HUES64 (cell line): ENCODE results near the gene ALKBH8.
"Not testable (repeated sequence)": the region's sequence is repeated elsewhere in the genome, so short reads cannot be mapped to it uniquely, and the experiment has no call there.

Experiments
- H3K27ac ChIP-seq: 2 replicates; pipeline ENCODE4 v1.7.0; 2013; ENCODE audit warnings: low read depth, low read length, inconsistent platforms
- H3K27me3 ChIP-seq: 2 replicates; pipeline ENCODE4 v1.6.1; 2013; ENCODE audit warnings: mild to moderate bottlenecking, low read length; ENCODE audit not compliant: insufficient read depth
- H3K36me3 ChIP-seq: 2 replicates; pipeline ENCODE4 v1.6.1; 2013; ENCODE audit warnings: mild to moderate bottlenecking, low read length; ENCODE audit not compliant: insufficient read depth
- H3K4me1 ChIP-seq: 2 replicates; pipeline ENCODE4 v1.6.1; 2013; ENCODE audit warnings: mild to moderate bottlenecking, low read length, moderate library complexity; ENCODE audit not compliant: insufficient read depth
- H3K4me3 ChIP-seq: 2 replicates; pipeline ENCODE4 v1.5.1; 2013; ENCODE audit warnings: mild to moderate bottlenecking, low read length, moderate library complexity
- H3K9ac ChIP-seq: 2 replicates; pipeline ENCODE4 v1.6.1; 2013; ENCODE audit warnings: mild to moderate bottlenecking, low read depth, low read length
- H3K9me3 ChIP-seq: 2 replicates; pipeline ENCODE4 v1.6.1; 2013; ENCODE audit warnings: low read depth, low read length; ENCODE audit not compliant: insufficient read depth
- WGBS: fragments of 150-250, 120-280 bp; methylation state at CpG from one replicate; pipeline ENCODE4 v1.1.7; 2013; ENCODE audit warnings: missing lambda C conversion rate; 5-methylcytosine and 5-hydroxymethylcytosine counted together

The ALKBH8 gene

GRCh38 chr11:107501713-107502112 is 63.8 kb downstream of the ALKBH8 start:
- 93% methylated on average over 1 of the region's 1 CpG for WGBS
- Histone ChIP-seq H3K9ac (no peak overlapping the region), H3K4me3 (no peak overlapping the region), H3K27me3 (no peaks in the 10 kb centered on the region), H3K36me3 (peaks cover 44% of the 10 kb centered on the region), H3K9me3 (peaks cover 24% of the 10 kb centered on the region), H3K27ac (no peak overlapping the region), H3K4me1 (no peaks in the 10 kb centered on the region)

DNA sequence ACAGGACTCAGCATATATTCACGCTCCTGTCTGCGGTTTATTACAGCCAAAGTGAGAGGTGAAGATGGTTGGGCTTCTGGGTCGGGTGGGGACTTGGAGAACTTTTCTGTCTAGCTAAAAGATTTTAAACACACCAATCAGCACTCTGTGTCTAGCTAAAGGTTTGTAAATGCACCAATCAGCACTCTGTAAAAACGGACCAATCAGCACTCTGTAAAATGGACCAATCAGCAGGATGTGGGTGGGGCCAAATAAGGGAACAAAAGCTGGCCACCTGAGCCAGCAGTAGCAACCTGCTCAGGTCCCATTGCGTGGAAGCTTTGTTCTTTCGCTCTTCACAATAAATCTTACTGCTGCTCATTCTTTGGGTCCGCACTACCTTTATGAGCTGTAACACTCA is 68.2 kb downstream of the ALKBH8 start:
- not testable (repeated sequence) for H3K27me3 ChIP-seq, H3K4me1 ChIP-seq, H3K9ac ChIP-seq, H3K4me3 ChIP-seq, H3K27ac ChIP-seq
- WGBS, result 97% methylated on average over 7 of the region's 7 CpGs
- Histone ChIP-seq H3K36me3 (peaks cover 14% of the 10 kb centered on the region), H3K9me3 (peaks cover 18% of the 10 kb centered on the region)

- peaks cover 5% of the 10 kb centered on the region; the same call in 1 of the 2 replicates for H3K9me3 ChIP-seq
- WGBS, result 86% methylated on average over 4 of the region's 4 CpGs
- no peak overlapping the region for H3K9ac ChIP-seq
- H3K36me3 ChIP-seq, result peaks cover 2% of the 10 kb centered on the region; the same call in 1 of the 2 replicates
- no peaks in the 10 kb centered on the region for H3K27me3 ChIP-seq
- H3K4me3 ChIP-seq, result no peak overlapping the region
- no peak overlapping the region for H3K27ac ChIP-seq
- no peaks in the 10 kb centered on the region for H3K4me1 ChIP-seq
Measured at GRCh38 chr11:107496011-107496410, 69.5 kb downstream of the ALKBH8 start.

DNA sequence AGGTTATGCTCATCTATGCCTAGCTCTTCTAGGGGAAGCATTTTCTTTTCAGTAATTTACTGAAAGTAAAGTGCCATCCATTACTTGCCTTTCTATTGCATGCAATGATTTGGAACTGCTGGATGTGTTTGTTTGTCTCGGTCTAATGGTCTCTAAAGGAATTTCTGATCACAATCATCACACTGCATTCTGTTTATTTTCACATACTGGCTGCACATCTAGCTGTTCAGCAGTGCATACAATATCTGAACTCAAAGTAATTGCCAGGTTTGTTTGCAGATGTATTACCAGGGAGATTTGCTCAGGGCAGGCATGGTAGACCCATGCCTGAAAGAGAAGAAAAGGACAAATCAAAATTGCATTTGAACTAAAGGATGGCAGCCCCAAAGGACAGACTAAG is 71.5 kb downstream of the ALKBH8 start:
- WGBS, result no CpG with 5 or more reads among the region's 1 CpG
- Histone ChIP-seq H3K36me3 (no peaks in the 10 kb centered on the region), H3K4me3 (no peak overlapping the region), H3K9me3 (no peaks in the 10 kb centered on the region), H3K4me1 (no peaks in the 10 kb centered on the region), H3K27me3 (no peaks in the 10 kb centered on the region), H3K27ac (no peak overlapping the region), H3K9ac (no peak overlapping the region)

DNA sequence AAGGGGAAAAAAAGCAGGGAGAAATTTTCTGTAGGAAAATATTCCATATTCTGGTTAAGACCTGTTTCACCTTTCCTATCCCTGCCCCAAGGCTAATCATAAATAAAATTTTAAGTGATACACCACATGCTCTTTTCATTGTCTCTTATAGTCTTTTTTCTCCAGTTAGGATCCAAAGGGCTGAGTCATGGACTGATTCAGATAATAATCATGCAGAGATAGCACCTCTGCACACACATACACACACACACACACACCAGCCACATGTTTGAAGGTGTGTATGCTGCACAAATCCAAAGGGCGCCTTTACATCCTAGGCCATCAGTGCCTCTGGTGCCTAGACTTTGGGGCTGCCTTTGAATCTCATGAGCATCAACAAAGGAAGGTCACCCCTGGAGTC is 72.4 kb downstream of the ALKBH8 start:
- 96% methylated on average over 1 of the region's 1 CpG for WGBS

DNA sequence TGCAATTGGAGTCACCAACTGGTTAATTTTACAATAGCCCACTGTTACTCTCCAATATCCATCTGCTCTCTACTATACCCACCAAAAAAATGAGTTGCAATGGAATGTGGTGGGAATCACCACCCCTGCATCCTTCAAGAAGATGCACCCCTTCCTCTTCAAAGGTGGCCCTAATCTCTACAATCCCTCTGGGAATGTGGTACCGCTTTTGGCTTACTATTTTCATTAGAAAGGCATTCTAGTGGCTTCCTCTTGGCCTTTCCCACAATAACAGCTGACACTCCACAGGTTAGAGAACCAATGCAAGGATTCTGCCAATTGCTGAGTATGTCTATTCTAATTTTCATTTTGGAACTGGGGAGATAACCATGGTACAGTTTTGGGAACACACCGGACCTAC is 74.7 kb downstream of the ALKBH8 start:
- WGBS, result 93% methylated on average over 2 of the region's 2 CpGs
- no peaks in the 10 kb centered on the region for H3K27me3 ChIP-seq
- H3K4me1 ChIP-seq, result no peaks in the 10 kb centered on the region

More for the DNA sequence above, 72.4 kb downstream of the ALKBH8 start:
- H3K9ac ChIP-seq, result no peak overlapping the region
- no peaks in the 10 kb centered on the region for H3K9me3 ChIP-seq
- H3K4me1 ChIP-seq, result no peaks in the 10 kb centered on the region
- H3K36me3 ChIP-seq, result no peaks in the 10 kb centered on the region
- H3K4me3 ChIP-seq, result no peak overlapping the region
- no peak overlapping the region for H3K27ac ChIP-seq
- H3K27me3 ChIP-seq, result no peaks in the 10 kb centered on the region

GRCh38 chr11:107482234-107482633 is 83.3 kb downstream of the ALKBH8 start:
- peaks cover 3% of the 10 kb centered on the region; the same call in 1 of the 2 replicates for H3K27me3 ChIP-seq
- H3K4me1 ChIP-seq, result no peaks in the 10 kb centered on the region
- no peak overlapping the region for H3K4me3 ChIP-seq
- no peak overlapping the region for H3K9ac ChIP-seq
- H3K36me3 ChIP-seq, result no peaks in the 10 kb centered on the region
- H3K9me3 ChIP-seq, result no peaks in the 10 kb centered on the region
- H3K27ac ChIP-seq, result no peak overlapping the region

More for the DNA sequence above, 74.7 kb downstream of the ALKBH8 start:
- Histone ChIP-seq H3K9me3 (no peaks in the 10 kb centered on the region), H3K36me3 (no peaks in the 10 kb centered on the region), H3K4me3 (no peak overlapping the region), H3K9ac (no peak overlapping the region), H3K27ac (no peak overlapping the region)

DNA sequence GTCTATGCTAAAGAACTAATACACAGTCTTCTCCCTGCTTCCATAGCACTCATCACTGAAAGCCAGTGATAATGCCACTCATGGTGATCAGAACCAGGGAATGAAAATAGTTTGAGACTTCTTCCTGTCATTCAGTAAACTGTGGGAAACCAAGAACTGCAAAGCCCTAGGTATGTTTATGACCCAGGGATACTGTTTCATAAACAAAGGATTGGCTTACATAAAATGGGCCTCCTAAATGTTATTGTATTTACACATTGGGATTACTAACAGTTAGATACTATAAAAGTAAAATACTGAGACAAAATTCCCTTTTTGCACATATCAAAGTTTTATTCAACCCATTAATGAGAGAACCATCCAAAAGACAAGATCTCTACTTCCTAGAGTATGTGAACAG is 86.6 kb downstream of the ALKBH8 start:
- Histone ChIP-seq H3K36me3 (no peaks in the 10 kb centered on the region), H3K9ac (no peak overlapping the region), H3K4me3 (no peak overlapping the region), H3K9me3 (no peaks in the 10 kb centered on the region), H3K27me3 (peaks cover 3% of the 10 kb centered on the region; the same call in 1 of the 2 replicates), H3K27ac (no peak overlapping the region), H3K4me1 (no peaks in the 10 kb centered on the region)

DNA sequence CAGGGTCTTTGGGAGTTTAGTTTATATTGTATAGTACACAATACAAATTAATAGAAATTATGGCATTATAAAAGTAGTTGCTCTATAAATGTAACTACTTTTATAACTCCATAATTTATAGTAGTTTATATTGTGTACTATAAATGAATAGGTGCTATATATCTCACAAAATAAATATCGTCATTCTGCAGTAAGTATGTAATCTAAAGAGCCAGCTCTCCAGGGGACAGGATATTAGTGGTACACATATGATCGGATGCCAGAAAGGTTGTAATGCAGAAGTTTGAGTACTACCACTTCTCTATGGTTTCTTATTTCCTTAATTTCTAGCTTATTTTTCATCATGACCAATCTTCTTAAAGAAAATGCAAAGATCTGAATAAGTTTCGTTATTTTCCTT is 87.7 kb downstream of the ALKBH8 start:
- H3K27me3 ChIP-seq, result peaks cover 3% of the 10 kb centered on the region; the same call in 1 of the 2 replicates
- no peaks in the 10 kb centered on the region for H3K36me3 ChIP-seq
- no peak overlapping the region for H3K27ac ChIP-seq
- no peaks in the 10 kb centered on the region for H3K4me1 ChIP-seq
- H3K9me3 ChIP-seq, result no peaks in the 10 kb centered on the region
- H3K4me3 ChIP-seq, result no peak overlapping the region
- WGBS, result 100% methylated on average over 3 of the region's 3 CpGs
- no peak overlapping the region for H3K9ac ChIP-seq

- no peak overlapping the region for H3K27ac ChIP-seq
- H3K4me1 ChIP-seq, result no peaks in the 10 kb centered on the region
- no peak overlapping the region for H3K9ac ChIP-seq
- 96% methylated on average over 3 of the region's 3 CpGs for WGBS
- H3K27me3 ChIP-seq, result peaks cover 3% of the 10 kb centered on the region; the same call in 1 of the 2 replicates
- H3K9me3 ChIP-seq, result no peaks in the 10 kb centered on the region
- no peak overlapping the region for H3K4me3 ChIP-seq
- H3K36me3 ChIP-seq, result no peaks in the 10 kb centered on the region
Measured at GRCh38 chr11:107473792-107474191, 91.7 kb downstream of the ALKBH8 start.

DNA sequence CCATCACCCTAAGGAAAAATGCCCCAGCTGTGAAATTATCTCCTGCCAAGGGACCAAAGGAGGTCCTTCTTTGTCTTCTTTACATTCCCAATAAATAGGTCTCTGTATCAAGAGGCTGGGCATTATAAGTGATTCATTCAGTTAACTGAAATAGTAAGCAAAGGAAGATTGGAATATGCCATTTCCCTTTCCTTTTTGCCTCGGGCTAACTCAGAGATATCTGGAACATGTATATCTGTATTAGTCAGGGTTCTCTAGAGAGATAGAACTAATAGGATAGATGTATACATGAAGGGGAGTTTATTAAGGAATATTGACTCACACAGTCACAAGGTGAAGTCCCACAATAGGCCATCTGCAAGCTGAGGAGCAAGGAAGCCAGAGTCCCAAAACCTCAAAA is 92.6 kb downstream of the ALKBH8 start:
- H3K4me3 ChIP-seq, result no peak overlapping the region
- H3K4me1 ChIP-seq, result no peaks in the 10 kb centered on the region
- peaks cover 3% of the 10 kb centered on the region; the same call in 1 of the 2 replicates for H3K27me3 ChIP-seq
- no peaks in the 10 kb centered on the region for H3K36me3 ChIP-seq
- 89% methylated on average over 1 of the region's 1 CpG for WGBS
- H3K27ac ChIP-seq, result no peak overlapping the region
- H3K9ac ChIP-seq, result no peak overlapping the region
- no peaks in the 10 kb centered on the region for H3K9me3 ChIP-seq

GRCh38 chr11:107468596-107468995 is 96.9 kb downstream of the ALKBH8 start:
- 90% methylated on average over 3 of the region's 3 CpGs for WGBS
- no peaks in the 10 kb centered on the region for H3K27me3 ChIP-seq
- no peak overlapping the region for H3K27ac ChIP-seq
- H3K36me3 ChIP-seq, result no peaks in the 10 kb centered on the region
- H3K4me1 ChIP-seq, result no peaks in the 10 kb centered on the region
- H3K9ac ChIP-seq, result no peak overlapping the region
- no peak overlapping the region for H3K4me3 ChIP-seq
- no peaks in the 10 kb centered on the region for H3K9me3 ChIP-seq
